COLO668 (cell line): ENCODE measurements around the gene CAMSAP1.
A peak's percentile ranks its signal among the peaks of the same experiment; 100 is the strongest.
"Not testable (repeated sequence)": the region's sequence is repeated elsewhere in the genome, so short reads cannot be mapped to it uniquely, and the experiment has no call there.

Source experiments
- DNase-seq: peaks from one replicate; lab custom pipeline; 2025; ENCODE audit not compliant: unreplicated experiment; lab: John Stamatoyannopoulos, UW

CAMSAP1 gene

GRCh38 chr9:135921749-135922310 lies 14.5 kb upstream of the CAMSAP1 start:
- DNase-seq = no peak

GRCh38 chr9:135920973-135921585 lies 13.7 kb upstream of the CAMSAP1 start:
- no peak for DNase-seq

GRCh38 chr9:135920256-135920930 lies 13.0 kb upstream of the CAMSAP1 start:
- DNase-seq = no peak

GRCh38 chr9:135919318-135919890 lies 12.1 kb upstream of the CAMSAP1 start:
- DNase-seq = no peak

- DNase-seq = not testable (repeated sequence)
These were observed 8.9 kb upstream of the CAMSAP1 start for GRCh38 chr9:135916227-135916626.

- no peak for DNase-seq
These were observed 7.6 kb upstream of the CAMSAP1 start for GRCh38 chr9:135914921-135915320.

GRCh38 chr9:135911233-135911632 lies 3.9 kb upstream of the CAMSAP1 start:
- DNase-seq = not testable (repeated sequence)

GRCh38 chr9:135910757-135911156 lies 3.4 kb upstream of the CAMSAP1 start:
- no peak for DNase-seq

- no peak for DNase-seq
These were observed 2.9 kb upstream of the CAMSAP1 start for GRCh38 chr9:135910216-135910615.

GRCh38 chr9:135909371-135909770 lies 2.0 kb upstream of the CAMSAP1 start:
- no peak for DNase-seq

- DNase-seq = no peak
These were observed 1.4 kb upstream of the CAMSAP1 start for GRCh38 chr9:135908754-135909204.

- peak; percentile 59 for DNase-seq
These were observed 877 bp upstream of the CAMSAP1 start for GRCh38 chr9:135908093-135908753.

GRCh38 chr9:135907006-135907430 lies 328 bp downstream of the CAMSAP1 start:
- DNase-seq = peak; percentile 69

- peak; percentile 51 for DNase-seq
These were observed 898 bp downstream of the CAMSAP1 start for GRCh38 chr9:135906291-135907005.

- DNase-seq = peak; percentile 14
These were observed 1.7 kb downstream of the CAMSAP1 start for GRCh38 chr9:135905380-135906258.

- DNase-seq = no peak
These were observed 3.4 kb downstream of the CAMSAP1 start for GRCh38 chr9:135903786-135904520.

- no peak for DNase-seq
These were observed 4.0 kb downstream of the CAMSAP1 start for GRCh38 chr9:135903358-135903656.

GRCh38 chr9:135902655-135903357 lies 4.5 kb downstream of the CAMSAP1 start:
- DNase-seq = no peak

GRCh38 chr9:135901826-135902225 lies 5.5 kb downstream of the CAMSAP1 start:
- no peak for DNase-seq
